Astrocyte of the spinal cord (primary cell): Measurements from ENCODE around the gene ARHGEF16.

Experiments used
- DNase-seq: peaks from one replicate; pipeline ENCODE4 v3.0.0; 2011; ENCODE audit warnings: low read depth, low spot score
- H3K4me3 ChIP-seq: 2 replicates; pipeline ENCODE4 v1.5.1; 2011; ENCODE audit warnings: low read depth, mild to moderate bottlenecking, low read length, moderate library complexity
- CTCF ChIP-seq: IDR thresholded peaks from 2 replicates; pipeline ENCODE4 v1.5.1; 2012; ENCODE audit warnings: low read depth, mild to moderate bottlenecking, low read length, inconsistent platforms
- in situ Hi-C: cut with HindIII; loops from 2 replicates; pipeline ENCODE4 v1.10.0; 2017; ENCODE audit warnings: low sequenced_read_pairs

Gene ARHGEF16

DNA sequence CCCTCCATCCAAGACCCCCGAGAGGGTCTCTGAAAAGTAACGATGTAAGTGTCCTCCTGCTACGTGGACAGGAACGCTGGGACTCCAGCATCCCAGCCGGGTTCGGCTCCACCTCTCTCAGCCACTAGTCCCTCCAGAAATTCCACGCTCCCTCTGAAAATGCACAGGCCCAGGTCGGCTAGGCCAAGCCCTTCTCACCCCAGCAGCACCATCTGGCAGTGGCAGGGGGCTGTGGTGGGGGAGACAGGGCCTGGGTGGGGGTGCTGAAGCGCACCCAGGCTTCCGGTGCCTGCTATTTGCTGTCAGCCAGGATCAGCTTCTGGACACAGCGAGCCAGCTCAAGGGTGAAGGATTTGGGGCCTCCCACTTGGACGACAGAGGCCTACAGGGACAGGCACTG is 73.3 kb downstream of the ARHGEF16 start:
- no peak for DNase-seq

DNA sequence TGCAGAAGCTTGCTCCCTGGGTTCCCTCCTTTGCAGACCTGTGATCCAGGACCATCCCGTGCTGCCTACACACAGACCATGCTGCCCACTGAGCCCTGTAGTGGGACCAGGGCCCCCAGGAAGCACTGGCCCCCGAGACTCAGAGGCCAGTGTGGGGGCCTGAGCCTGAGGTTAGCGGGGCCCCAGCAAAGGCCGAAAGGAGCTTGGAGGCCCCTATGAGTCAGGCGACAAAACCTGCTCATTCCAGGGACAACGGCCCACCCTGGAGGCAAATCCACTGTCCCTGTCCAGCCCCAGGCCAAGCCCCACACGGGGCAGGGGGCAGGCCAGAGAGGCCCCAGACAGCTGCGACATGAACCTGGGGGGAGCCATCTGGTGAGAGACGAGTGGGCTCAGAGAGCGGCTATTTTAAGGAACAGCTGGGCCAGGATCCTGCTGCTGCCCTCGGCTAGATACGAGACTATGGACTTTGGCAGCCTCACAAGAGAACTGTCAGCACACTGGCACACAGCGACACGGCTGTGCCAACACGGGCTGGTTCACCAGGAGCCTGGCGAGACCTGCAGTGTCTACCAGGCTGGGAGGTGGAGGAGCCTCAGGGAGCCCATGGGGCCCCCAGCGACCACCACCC is 74.7 kb downstream of the ARHGEF16 start:
- in situ Hi-C loops = loop anchor here (25.0 kb wide), 1 partner anchor 108 kb away; the partner anchor contains the start of gene TPRG1L
- H3K4me3 ChIP-seq = no peak overlapping the region
- TF ChIP-seq CTCF = no peak

More for the DNA sequence above, 73.3 kb downstream of the ARHGEF16 start:
- TF ChIP-seq CTCF = no peak
- no peak overlapping the region for H3K4me3 ChIP-seq
- in situ Hi-C loops = loop anchor here (25.0 kb wide), 1 partner anchor 110 kb away; the partner anchor contains the start of gene TPRG1L

GRCh38 chr1:3530086-3530925 is 75.8 kb downstream of the ARHGEF16 start:
- peak overlapping the region; percentile 36 for H3K4me3 ChIP-seq
- no peak for TF ChIP-seq CTCF
- in situ Hi-C loops = loop anchor here (25.0 kb wide), 1 partner anchor 107 kb away; the partner anchor contains the start of gene TPRG1L
- DNase-seq = no peak

More for the DNA sequence above, 74.7 kb downstream of the ARHGEF16 start:
- DNase-seq = no peak
